HG03460 (cell line): Measurements from ENCODE around the gene TMEM223.
"Not testable (repeated sequence)": the region's sequence is repeated elsewhere in the genome, so short reads cannot be mapped to it uniquely, and the experiment has no call there.

Source experiments
- ATAC-seq: cut with Tn5 transposase; IDR thresholded peaks from one replicate; pipeline ENCODE4 v1.9.1; 2021; ENCODE audit not compliant: unreplicated experiment

The TMEM223 gene

DNA sequence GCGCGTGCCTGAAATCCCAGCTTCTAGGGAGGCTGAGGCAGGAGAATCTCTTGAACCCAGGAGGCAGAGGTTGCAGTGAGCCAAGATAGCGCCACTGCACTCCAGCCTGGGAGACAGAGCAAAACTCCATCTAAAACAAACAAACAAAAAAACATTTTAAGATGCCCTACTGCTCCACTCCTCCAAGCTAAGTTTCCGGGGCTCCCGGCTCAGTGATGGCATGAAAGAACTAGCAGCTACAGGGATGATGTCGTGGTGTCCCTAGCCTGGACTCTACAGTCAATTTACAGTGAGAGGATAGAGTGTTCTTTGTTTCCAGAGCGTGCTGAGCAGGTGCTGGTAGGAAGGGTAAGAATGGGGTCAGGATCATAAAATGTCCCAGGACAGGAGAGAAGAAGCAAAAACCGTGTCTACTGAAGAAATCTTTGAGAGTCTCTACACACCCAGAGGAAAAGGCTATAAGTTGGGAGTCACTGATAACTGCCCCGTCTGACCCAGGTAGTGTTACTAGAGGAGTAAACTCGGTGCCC lies 36.7 kb downstream of the TMEM223 start:
- ATAC-seq: no peak

DNA sequence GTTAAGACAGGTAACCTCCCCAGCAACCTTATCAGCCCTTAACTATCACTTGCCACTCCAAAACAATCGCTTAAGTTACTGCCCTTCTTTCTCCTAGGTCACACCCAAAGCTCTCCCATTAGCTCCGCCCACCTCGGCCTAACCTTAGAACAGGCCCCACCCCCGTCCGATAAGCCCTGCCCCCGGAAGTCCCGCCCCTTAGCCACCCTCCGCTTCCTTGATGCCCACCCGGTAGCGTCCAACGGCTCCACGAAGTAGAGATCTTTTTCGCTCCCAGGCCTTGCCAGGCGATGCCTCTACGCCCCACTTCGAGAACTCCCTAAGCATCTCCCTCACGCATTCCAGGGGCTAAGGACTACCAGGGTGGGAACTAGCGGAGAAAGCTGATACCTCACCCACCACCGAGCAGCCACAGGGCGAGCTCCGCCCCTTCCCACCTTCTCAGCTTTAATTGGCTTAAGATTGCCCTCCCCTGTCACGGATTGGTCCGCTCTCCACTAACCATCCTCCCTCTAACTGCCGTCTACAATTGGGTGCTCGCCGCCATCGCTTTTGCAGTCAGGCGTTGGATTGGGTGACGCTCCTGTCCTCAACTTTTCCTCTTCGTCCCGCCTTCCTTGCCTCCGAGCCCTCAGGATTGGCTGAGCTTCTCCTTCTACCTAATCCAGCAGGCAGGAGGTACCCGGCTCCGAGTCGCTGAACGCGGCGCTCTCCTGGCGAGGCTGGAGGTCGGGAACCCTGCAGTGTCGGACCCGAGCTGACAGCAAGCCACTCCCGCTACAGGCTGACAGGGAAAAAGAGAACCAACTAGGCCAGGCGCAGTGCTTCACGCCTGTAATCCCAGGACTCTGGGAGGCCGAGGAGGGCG lies 37.8 kb downstream of the TMEM223 start, which contains the start of gene ZBTB3:
Gene ZBTB3, minus strand, starts transcription at position 425 of the 868 bp plus-strand sequence. CDS start 496 bp downstream, outside the sequence.
- peak; percentile 97 for ATAC-seq

DNA sequence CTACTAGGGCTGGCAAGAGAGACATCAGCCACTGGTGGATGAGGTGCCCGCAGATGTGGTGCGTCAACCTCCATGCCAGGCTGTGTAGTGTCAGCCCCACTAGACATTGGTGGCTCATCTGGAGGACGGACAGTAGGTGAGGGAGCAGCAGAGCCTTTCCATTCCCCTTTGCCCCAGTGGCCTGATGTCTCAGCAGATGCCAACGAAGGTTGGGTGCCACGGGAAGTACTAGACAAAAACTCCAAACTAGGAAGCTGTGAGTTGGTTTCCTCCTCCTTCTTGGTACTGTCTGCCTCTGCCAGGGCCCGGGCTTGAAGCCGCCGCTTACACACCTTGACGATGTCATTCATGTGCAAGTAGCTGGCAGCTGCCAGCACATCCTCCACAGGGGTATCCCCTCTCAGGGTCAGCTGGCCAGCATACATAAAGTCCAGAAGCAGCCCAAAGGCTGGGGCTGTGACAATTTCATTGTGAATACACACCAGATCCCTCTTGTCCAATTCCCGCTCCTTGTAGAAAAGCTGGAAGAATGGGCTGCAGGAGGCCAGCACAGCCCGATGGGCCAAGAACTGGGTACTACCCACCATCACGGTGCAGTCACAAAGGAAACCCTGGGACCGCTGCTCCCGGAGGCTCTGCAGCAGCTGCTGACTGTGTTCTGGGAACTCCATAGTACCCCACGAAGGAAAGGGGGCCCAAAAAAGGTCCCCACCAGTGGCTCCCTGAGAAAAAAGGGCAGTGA lies 38.6 kb downstream of the TMEM223 start:
- ATAC-seq: no peak

DNA sequence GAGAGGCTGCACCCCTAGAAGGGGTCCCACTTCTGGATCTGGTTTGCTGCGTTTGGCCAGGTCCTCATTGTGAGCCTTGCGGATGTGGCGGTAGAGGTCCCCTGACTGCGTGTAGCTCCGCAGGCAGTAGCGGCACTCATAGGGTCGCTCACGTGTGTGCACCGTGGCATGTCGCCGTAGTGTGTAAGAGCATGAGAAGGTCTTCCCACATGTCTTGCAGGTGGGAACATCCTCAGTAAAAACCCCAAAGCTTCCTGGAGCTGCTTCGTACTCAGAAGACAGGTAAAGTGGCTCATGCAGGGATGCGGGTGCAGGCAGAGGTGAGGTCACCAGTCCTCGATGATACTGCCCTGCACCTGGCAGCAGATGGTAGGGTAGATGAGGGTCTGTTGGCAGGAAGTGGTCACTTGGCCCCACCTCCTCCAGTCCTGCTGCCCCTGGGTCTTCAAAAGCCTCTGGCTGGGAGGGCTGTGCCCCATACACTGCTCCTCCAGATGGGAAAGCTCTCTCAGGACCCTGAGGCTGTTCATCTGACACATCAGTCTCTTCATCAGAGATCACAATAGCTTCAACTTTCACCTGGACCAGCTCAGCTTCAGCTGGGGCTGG lies 39.5 kb downstream of the TMEM223 start:
- no peak for ATAC-seq

DNA sequence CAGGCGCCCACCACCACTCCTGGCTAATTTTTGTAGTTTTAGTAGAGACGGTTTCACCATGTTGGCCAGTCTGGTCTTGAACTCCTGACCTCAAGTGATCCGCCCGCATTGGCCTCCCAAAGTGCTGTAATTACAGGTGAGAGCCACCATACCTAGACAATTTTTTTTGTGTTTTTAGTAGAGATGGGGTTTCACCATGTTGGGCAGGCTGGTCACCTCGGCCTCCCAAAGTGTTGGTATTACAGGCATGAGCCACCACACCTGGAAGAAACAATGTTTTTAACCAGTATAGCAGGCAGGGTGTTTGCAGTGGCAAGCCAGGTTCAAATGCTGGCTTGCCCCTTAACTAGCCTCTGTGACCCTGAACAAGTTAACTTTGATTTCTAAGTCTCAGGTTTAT lies 41.9 kb downstream of the TMEM223 start:
- ATAC-seq: not testable (repeated sequence)

DNA sequence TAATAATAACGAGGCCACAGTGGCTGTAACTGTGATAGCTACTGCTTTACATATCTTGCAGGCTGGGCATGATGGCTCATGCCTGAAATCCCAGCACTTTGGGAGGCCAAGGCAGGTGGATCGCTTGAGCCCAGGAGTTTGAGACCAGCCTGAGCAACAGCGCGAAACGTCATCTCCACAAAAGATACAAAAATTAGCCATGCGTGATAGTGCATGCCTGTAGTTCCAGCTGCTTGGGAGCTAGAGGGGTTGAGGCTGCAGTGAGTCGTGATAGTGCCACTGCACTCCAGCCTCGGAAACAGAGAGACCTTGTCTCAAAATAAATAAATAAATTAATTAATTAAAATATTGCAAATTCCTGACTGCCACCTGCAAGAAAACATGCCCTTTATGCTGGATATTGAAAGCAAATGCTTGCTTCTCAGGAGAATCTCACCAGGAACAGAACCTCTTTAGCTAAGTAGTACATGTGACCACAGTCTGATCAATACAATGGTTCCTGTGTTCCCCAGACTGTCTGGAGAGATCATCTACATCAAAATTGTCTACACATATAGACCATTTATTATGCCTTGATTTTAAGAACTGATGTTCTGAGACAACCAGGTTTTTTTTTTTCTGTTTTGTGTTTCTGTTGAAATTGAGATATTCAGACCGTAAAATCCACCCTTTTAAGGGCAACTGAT lies 44.2 kb downstream of the TMEM223 start:
- no peak for ATAC-seq
